HG02623 (cell line): Measurements from ENCODE around the gene LCN9.
"Not testable (repeated sequence)": the region's sequence is repeated elsewhere in the genome, so short reads cannot be mapped to it uniquely, and the experiment has no call there.

ENCODE experiments used
- ATAC-seq: cut with Tn5 transposase; IDR thresholded peaks from one replicate; pipeline ENCODE4 v1.9.1; 2021; ENCODE audit warnings: moderate library complexity; ENCODE audit not compliant: unreplicated experiment

Gene LCN9

DNA sequence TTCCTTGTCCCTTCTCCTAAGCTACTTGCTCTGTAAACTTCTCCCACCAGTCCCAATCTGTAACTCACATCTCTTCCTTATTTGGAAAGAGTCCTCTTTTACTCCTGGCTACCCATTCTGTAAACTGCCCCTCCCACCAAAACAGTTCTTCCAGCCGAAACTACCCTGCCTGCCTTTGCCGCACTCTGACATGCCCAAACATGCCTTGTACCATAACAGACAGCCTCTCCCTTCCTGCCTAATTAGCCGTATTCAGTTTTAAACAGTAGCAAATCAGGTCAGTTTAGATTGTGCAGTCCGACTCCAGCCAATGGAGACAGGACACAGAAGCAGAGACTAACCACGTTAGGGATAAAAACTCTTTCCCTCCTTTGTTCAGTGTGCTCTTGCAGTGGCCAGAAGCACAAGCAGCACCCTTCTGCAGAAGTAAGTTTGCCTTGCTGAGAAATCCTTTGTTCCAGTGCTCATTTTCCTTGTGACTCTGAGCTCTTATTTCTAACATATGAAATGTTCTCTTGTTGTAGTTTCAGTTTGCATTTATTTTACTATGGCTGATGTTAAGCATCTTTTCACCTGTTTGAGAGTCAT, 18.4 kb upstream of the LCN9 start:
- no peak for ATAC-seq

DNA sequence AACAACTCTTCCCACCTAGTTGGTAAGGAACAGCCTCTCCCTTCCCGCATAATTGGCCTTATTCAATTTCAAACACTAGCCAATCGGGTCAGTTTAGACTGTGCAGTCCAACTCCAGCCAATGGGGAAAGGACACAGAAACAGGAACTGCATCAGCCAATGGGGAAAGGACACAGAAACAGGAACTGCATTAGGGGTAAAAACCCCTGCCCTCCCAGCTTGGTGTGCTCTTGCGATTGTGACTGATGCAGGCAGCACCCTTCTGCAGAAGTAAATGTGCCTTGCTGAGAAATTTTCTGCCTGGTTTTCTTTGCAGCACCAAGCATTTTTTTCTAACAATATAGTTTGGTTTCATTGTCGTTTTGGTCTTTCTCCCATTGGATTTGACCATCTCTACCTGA, 15.2 kb upstream of the LCN9 start:
- no peak for ATAC-seq

DNA sequence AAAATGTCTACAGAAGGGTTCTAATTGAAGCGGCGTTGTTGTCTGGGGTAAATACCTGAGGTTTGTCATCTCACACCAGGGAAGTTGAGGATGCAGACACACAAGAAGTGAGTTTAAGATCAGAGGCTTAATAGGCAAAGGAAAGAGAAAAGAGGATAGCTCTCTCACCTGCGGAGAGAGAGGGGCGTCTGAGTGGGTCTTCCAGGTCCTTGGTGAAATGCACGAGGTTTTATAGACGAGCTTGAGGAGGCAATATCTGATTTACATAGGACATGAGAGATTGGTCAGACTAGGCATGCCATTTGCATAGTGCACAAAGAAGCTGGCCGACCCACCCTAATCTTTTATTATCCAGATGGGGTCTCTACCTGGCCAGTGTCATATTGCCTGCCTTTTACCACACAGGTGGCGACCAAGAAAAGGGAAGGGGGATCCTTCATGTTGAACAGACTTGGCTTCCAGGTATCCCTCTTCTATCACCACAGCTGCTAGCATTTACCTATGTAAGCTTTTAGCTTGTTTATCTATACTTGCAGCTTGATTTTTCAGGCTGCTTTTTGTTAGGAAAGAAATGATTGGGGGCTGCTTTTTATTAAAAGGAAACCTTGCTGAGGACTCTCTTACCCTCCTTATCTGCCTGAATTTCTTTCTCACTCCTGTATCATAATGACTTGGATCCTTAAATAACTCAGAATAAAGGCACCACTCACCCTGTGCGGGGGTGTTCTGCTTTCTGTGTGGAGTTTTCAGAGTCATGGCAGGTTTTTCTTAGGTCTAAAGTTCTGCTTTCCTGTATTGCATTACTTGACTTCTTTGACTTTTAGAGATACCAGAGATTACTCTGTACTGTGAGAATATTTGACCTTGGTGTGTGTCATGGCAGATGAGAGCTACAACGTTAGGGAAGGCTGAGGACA, 14.4 kb upstream of the LCN9 start:
- ATAC-seq = no peak

DNA sequence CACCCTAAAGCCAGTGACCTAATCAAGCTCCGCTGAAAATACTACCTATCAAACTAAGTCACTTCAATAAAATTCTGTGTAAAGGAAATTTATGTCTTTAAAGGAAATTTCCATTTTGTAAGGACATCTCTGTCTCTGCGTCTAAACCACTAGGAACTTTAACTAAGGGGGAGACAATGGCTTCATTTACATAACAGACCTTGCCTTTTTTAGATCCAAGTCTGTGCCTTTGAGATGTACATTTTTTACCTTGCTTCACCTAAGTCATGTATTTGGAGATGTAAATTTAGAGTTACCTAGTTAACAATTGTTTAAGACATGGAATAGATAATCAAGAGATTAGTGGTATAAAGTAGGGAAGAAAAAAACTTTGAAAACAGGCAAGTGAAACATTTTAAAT, 13.6 kb upstream of the LCN9 start:
- ATAC-seq = no peak

DNA sequence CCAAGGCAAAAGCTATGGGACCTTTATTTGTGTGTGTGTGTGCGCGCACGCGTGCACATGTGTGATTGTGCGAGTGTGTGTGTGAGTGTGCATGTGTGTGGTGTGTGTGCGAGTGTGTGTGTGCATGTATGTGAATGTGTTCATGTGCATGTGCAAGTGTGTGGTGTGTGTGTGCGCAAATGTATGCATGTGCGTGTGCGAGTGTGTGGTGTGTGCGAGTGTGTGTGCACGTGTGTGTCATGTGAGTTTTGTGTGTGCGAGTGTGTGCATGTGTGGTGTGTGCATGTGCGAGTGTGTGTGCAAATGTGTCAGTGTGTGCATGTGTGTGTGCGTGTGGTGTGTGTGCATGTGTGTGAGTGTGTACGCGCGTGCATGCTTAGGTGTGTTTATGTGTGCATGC, 12.7 kb upstream of the LCN9 start:
- ATAC-seq = no peak

DNA sequence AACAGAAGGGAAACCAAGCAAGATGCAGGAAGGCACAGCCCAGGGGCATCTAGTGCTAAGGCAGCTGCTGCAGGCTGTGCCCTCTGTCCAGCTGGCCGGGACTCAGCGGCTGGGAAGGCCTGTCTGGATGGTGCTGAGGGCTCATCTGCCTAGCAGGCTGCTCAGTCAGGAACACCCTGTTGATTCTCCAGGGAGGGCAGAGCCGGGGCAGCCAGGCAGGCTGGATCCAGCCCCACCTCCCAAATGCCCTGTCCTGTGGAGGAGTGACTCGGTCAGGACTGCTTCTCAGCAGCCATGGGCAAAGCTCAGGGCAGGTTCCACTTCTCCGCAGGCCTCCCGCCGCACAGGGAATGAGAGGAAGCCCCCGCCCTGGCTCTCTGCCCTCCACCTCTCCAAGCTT, 7.8 kb upstream of the LCN9 start:
- ATAC-seq = no peak

DNA sequence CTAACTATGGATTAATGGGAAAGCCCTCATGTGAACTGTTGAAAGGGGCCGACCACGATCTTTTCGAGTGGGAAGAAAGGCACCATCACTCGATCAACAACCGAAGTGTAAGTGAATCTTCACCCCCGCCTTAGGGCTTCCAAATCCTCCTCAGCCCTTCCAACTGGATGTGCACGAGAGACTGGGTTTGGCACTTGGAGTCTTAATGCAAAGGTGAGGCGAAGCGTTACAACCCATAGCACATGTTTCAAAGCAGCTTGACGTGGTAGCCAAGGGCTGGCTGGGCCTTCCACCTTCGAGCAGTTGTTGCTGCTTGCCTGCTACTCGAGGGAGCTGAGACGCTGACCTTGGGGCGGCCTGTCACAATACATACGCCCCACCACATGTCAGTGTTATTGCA, 5.7 kb upstream of the LCN9 start:
- ATAC-seq = no peak

DNA sequence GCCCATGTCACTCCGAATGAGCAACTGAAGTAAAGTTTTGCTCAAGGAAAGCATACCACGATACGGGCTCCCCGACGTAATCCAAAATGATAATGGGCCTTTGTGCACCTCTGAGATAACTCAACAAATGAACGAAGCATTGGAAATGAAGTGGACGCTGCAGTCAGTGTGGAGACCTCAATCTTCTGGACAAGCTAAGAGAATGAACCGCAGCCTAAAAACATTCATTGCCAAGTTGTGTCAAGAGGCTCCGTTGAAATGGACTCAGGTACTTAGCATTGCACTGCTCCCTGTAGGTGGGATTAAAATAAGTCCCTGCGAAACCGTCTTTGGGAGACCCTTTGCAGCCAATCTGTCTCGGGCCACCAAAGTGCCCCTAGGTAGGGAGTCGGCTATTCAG, 3.9 kb upstream of the LCN9 start:
- no peak for ATAC-seq

DNA sequence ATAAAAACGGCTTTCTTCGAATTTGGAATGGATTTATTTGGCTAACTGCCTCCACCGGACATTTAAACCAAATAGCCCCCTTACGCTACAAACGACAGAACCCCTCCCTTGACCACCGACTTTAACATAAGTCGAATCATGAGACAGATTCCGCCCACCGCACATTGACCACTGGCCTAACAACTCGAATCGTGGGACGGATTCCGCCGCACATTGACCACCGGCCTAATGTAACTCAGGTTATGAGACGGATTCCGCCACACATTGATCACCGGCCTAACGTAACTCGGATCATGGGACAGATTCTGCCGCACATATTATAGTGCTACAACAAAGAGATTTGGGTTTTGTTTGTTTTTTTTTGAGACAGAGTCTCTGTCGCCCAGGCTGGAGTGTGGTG, 2.7 kb upstream of the LCN9 start:
- no peak for ATAC-seq

DNA sequence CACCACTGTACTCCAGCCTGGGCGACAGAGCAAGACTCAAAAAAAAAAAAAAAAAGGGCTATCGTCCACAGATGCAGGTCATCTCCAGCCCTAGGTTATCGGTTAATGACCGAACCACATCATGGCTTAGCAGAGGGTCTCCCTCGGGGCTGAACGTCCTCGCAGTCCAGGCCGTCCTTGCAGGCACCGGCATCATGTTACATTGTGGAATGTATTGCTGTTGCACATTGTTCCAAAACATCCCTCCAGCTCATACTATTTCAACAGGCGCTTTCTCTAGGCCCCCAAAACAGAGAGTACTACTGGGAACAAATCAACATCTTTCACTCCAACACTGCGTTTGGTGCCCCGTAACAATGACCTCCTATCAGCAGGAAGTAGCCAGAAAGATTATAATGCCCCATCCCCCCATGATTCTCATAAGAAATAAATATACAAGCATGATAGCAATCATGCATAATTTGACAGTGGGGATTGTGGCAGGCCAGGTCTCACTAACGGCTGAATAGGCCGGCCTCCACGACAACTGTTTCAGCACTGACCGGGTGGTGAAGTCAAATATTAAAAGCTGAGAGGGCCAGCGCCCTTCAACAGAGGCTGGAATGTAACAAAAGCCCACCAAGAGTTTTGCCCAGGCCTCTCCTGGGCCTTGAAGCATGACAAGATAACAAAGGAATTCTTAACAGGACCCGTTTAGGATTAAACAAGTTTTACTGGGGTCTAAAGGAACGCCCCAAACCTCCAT, 1.1 kb upstream of the LCN9 start:
- ATAC-seq = no peak

DNA sequence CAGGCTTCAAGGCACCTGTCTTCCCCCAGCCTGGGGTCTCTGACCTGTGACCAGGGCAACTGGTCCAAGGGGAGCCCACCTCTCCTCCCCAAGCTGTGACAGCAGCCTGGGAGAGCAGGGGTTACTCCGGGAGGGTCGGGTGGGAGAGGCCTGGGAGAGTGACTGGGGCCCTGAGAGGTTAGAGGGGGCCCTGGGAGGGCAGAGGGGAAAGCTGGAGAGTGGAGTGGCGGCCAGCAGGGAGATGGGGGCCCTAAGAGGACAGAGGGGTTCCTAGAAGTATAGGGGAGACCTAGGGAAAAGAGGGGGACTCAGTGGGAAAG, 302 bp downstream of the LCN9 start:
- ATAC-seq = no peak

DNA sequence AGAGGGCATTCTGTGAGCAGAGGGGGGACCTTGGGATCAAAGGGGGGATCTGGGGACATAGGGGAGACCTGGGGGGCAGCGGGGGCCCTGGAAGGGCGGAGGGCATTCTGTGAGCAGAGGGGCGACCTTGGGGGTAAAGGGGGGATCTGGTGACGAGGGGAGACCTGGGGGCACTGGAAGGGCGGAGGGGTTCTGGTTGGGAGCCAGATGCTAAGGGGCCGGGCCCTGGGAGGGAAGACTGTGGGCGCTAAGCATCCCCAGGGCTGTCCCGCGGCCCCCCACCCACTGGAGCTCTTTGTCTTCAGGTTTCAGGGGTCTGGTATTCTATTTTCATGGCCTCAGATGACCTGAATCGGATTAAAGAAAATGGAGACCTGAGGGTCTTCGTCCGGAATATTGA, 748 bp downstream of the LCN9 start:
- no peak for ATAC-seq

DNA sequence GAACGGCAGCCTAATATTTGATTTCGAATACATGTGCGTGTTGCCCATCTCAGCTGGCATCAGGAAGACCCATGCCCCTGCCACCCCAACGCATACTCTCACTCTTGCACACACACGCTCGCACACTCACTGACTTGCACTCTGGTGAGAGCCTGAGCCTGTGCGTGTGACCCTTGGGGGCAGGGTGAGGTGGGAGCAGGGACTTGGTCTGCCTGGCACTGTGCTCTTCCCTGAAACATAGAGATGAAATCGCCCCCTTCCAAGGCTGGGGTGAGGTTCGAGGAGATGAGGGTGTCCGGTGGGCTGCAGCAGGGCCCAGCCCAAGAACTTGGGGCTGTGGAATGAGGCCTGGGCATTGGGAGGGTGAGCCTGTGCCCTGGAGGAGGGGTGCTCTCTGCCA, 1.2 kb downstream of the LCN9 start:
- ATAC-seq = no peak

DNA sequence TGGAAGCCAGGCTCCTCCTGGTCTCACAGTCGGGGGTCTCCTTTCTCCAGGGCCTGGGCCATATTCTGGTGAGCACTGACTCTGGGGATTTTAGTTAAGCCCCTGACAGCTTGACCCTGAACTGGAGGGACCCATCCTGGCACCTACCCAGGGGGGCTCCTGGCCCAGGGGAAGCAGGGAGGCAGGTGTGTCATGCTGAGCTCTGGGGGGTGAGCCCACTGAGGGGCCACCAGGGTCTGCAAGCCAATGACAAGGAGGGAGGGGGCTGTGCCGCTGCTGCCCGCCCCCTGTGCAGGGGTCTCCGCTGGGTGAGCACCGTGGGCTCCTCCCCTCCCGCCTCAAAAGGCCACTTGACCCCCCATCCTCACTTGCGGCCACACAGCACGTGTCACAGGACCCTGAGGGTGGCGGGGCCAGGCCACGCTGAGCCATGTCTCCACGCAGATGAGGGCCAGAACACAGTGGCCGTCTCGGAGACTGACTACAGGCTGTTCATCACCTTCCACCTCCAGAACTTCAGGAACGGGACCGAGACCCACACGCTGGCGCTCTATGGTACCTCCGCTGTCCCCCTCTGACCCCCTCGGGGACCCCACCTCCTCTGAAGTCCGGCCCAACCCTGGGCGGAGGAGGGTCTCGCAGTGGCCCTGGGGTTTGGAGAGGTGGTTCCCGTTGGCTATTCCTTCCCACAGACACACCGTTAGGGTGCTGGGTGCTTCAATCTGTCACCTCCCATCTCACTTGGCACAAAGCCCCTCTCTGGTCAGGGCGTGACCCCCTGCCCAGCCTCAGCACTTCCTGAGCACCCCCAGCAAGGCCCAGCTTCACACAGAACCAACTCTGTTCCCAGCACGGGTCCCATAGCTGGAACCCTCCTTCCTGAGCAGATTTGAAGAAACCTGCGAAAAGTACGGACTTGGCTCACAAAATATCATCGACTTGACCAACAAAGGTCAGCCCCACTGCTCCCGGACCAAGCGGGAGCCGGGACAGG, 2.0 kb downstream of the LCN9 start:
- ATAC-seq = no peak

DNA sequence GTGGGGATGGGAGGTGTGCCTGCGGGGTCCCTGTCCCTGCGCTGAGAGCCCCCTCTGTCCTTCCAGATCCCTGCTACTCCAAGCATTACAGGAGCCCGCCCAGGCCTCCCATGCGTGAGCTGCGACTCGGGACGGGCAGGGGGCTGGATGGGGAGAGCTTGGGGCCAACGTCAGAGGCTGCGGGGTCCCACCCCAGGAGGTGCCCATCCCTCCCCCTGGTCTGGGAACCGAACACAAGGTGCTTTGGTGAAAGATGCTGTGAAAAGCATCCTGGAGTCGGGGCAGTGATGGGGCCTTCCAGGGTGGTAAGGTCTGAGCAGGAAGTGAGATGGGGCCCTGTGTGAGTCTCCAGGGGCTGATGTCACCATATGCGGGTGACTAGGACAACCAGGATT, 2.7 kb downstream of the LCN9 start:
- ATAC-seq = no peak

DNA sequence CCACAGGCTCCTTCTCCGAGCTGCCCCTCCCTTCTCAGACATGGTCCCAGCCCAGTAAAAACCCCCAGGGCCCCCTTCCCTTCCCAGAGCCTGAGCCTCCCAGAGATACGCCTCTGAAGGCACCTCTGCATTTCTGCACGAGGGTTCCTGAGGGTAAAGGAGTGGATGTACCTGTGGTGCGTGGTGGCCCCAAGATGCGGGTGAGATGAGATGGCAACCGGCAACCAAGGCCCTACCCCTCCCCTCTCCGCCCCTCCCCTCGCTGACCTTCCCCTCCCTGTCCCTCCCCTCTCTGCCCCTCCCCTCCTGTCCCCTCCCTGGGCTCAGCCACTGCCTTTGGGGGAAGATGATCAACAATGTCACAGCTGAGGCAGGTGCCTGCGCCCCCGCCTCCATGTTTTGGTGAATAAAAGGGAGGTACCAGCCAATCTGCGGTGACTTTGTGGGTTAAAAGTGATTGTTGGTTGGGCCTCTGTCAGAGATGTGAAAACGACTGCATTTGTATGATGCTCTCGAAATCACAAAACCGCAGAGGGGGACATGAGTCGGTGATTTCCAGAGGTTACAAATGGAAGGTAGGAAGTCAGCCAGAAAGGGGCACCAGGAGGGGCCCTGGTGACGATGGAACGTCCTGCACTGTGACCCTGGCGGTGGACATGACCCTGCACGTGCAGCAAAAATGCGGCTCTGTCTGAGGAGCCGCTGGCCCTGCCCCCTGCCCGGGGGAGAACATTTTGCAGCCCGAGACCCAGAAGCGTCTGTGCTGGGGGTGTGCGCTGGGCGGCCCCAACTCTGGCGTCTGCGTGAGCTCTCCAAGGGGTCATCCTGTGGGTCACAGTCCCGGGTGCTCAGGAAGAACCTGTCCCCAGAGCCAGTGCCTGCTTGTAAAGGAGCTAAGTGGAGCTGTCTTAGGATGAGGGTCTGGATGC, 3.7 kb downstream of the LCN9 start:
- ATAC-seq = no peak

DNA sequence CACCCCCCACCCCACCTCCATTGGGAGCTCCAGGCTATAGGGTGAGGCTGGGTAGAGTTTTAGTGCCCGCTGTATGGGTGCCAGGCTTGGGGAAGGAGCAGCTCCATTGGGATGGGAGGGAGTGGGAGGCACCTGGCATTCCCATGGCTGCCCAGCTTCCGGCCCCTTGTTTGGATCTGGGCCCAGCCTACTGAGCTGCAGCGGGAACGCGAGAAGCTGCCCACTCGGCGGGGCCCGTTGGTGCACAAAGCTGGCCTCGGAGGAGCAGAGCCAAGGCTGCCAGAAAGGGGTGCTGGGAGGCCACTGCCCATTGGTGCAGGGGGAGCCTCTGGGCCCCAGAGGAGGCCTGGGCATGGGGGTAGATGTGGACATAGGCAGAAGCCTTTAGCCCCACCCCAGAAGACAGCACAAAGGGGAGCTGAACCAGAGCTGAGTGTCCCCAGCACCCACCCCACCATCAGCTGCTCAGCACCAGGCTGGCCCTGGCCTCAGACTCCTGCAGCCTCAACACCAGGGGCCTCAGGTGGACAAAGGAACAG, 4.4 kb downstream of the LCN9 start:
- no peak for ATAC-seq

DNA sequence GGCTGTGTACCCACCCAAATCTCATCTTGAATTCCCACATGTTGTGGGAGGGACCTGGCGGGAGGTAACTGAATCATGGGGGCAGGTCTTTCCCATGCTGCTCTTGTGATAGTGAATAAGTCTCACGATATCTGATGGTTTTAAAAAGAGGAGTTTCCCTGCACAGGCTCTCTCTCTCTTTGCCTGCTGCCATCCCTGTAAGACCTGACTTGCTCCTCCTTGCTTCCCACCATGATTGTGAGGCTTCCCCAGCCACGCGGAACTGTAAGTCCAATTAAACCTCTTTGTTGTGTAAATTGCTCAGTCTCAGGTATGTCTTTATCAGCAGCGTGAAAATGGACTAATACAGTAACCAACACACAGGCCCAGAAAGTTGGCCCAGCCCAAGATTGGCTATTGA, 5.9 kb downstream of the LCN9 start:
- not testable (repeated sequence) for ATAC-seq

DNA sequence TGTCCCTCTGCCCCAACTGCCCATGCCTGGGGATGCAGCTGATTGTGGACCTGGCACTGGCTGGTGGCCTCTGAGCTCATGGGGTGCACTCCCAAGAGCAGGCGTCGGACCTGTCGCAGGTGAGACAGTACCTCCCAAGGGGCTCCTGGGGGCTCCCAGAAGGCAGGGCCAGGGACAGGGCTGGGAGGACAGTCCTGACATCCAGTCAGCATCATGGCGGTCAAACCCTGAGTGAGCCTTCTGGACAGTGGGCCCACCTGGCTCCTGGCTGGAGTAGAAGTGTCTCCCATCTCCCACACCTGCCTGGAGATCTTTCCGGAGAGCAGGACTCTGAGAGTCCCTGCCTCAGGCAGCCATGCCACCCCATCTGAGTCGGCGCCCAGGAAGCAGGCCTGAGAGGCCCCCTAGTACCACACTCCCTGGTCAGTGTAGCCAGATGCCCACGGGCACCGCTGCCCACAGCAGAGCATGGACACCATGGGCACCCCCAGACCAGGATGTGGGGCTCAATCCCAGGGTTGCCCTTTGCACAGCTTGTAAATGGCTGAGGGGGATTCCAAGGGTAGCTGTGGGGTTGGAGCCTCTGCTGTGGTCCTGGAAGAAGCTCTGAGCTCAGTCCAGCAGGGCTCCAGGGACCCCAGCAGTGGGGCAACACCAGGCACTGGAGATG, 6.6 kb downstream of the LCN9 start:
- no peak for ATAC-seq
